ENCODE measurements around the gene TMEM150B. TPM values are rescaled to one million over a fixed set of nuclear protein-coding genes. Genes with fewer than 3 reads are reported as not detected.

The TMEM150B gene
- total RNA-seq, 2 experiments from 2014 or later, result not detected

- ChIA-PET CTCF (interaction anchor here (0.8 to 1.5 kb wide), 3 partner anchors 13 to 212 kb away, joined by 3 to 5 read pairs (median 5); partner anchors contain the start of gene KMT5C), POLR2A (no interaction called here)
- intact Hi-C loops (cut with micrococcal nuclease), result no loop called here
- H3K4me3 Mint-ChIP-seq, result peak overlapping the region; percentile 16
- no peak for DNase-seq
- no peaks in the 10 kb centered on the region for H3K9me3 Mint-ChIP-seq
- no peak overlapping the region for H3K27ac Mint-ChIP-seq
- H3K27me3 Mint-ChIP-seq, result peaks cover 45% of the 10 kb centered on the region
- H3K4me1 Mint-ChIP-seq (ENCODE audit: low read depth), result peaks cover 13% of the 10 kb centered on the region
- no peaks in the 10 kb centered on the region for H3K36me3 Mint-ChIP-seq
Measured at GRCh38 chr19:55352549-55353145, 27.5 kb upstream of the TMEM150B start.

GRCh38 chr19:55352040-55352439 is 26.9 kb upstream of the TMEM150B start:
- intact Hi-C loops (cut with micrococcal nuclease), result no loop called here
- H3K36me3 Mint-ChIP-seq, result no peaks in the 10 kb centered on the region
- POLR2A ChIA-PET, result no interaction called here
- CTCF ChIA-PET, result interaction anchor here (0.8 to 1.5 kb wide), 3 partner anchors 13 to 211 kb away, joined by 3 to 5 read pairs (median 5); partner anchors contain the start of gene KMT5C
- H3K27me3 Mint-ChIP-seq, result peaks cover 41% of the 10 kb centered on the region
- no peak overlapping the region for H3K4me3 Mint-ChIP-seq
- no peaks in the 10 kb centered on the region for H3K9me3 Mint-ChIP-seq
- peaks cover 13% of the 10 kb centered on the region for H3K4me1 Mint-ChIP-seq (ENCODE audit: low read depth)
- no peak for DNase-seq
- no peak overlapping the region for H3K27ac Mint-ChIP-seq

- Mint-ChIP-seq H3K27me3 (peaks cover 38% of the 10 kb centered on the region), H3K4me3 (no peak overlapping the region), H3K9me3 (no peaks in the 10 kb centered on the region), H3K27ac (no peak overlapping the region), H3K4me1 (ENCODE audit: low read depth) (peaks cover 13% of the 10 kb centered on the region), H3K36me3 (peaks cover under 1% of the 10 kb centered on the region)
- ChIA-PET CTCF (no interaction called here), POLR2A (no interaction called here)
- intact Hi-C loops (cut with micrococcal nuclease), result no loop called here
- no peak for DNase-seq
Measured at GRCh38 chr19:55350620-55351315, 25.6 kb upstream of the TMEM150B start.

- DNase-seq, result no peak
- CTCF ChIA-PET, result interaction anchor here (1.2 to 1.7 kb wide), 3 partner anchors 9 to 56 kb away, joined by 3 to 4 read pairs (median 4); partner anchors contain the start of gene KMT5C
- Mint-ChIP-seq H3K36me3 (peaks cover 10% of the 10 kb centered on the region), H3K9me3 (no peaks in the 10 kb centered on the region), H3K27ac (no peak overlapping the region), H3K4me1 (ENCODE audit: low read depth) (peaks cover 10% of the 10 kb centered on the region), H3K27me3 (peaks cover 26% of the 10 kb centered on the region), H3K4me3 (no peak overlapping the region)
- POLR2A ChIA-PET, result interaction anchor here (1.1 to 1.6 kb wide), 3 partner anchors 10 to 36 kb away, joined by 3 to 8 read pairs (median 3); partner anchors contain the start of genes KMT5C and TMEM238
- intact Hi-C loops (cut with micrococcal nuclease), result no loop called here
Measured at GRCh38 chr19:55348317-55349034, 23.3 kb upstream of the TMEM150B start.

- ChIA-PET POLR2A (no interaction called here), CTCF (interaction anchor here (0.6 to 1.2 kb wide), 2 partner anchors 12 to 46 kb away, joined by 3 read pairs; no protein-coding TSS in a partner anchor)
- intact Hi-C loops (cut with micrococcal nuclease), result no loop called here
- Mint-ChIP-seq H3K4me3 (no peak overlapping the region), H3K4me1 (ENCODE audit: low read depth) (peaks cover 1% of the 10 kb centered on the region), H3K27me3 (peaks cover 17% of the 10 kb centered on the region), H3K27ac (no peak overlapping the region), H3K9me3 (no peaks in the 10 kb centered on the region), H3K36me3 (peaks cover 12% of the 10 kb centered on the region)
- DNase-seq, result no peak
Measured at GRCh38 chr19:55347442-55348009, 22.4 kb upstream of the TMEM150B start.

- intact Hi-C loops (cut with micrococcal nuclease), result no loop called here
- H3K36me3 Mint-ChIP-seq, result peaks cover 12% of the 10 kb centered on the region
- no peaks in the 10 kb centered on the region for H3K4me1 Mint-ChIP-seq (ENCODE audit: low read depth)
- no peak overlapping the region for H3K27ac Mint-ChIP-seq
- H3K27me3 Mint-ChIP-seq, result peaks cover 10% of the 10 kb centered on the region
- H3K9me3 Mint-ChIP-seq, result no peaks in the 10 kb centered on the region
- ChIA-PET POLR2A (no interaction called here), CTCF (no interaction called here)
- DNase-seq, result no peak
- no peak overlapping the region for H3K4me3 Mint-ChIP-seq
Measured at GRCh38 chr19:55346725-55347441, 21.7 kb upstream of the TMEM150B start.

GRCh38 chr19:55345818-55346724 is 20.9 kb upstream of the TMEM150B start:
- H3K4me3 Mint-ChIP-seq, result no peak overlapping the region
- intact Hi-C loops (cut with micrococcal nuclease), result no loop called here
- peaks cover 14% of the 10 kb centered on the region for H3K36me3 Mint-ChIP-seq
- H3K27me3 Mint-ChIP-seq, result peaks cover 2% of the 10 kb centered on the region
- POLR2A ChIA-PET, result no interaction called here
- CTCF ChIA-PET, result no interaction called here
- H3K9me3 Mint-ChIP-seq, result no peaks in the 10 kb centered on the region
- peaks cover 6% of the 10 kb centered on the region for H3K4me1 Mint-ChIP-seq (ENCODE audit: low read depth)
- no peak overlapping the region for H3K27ac Mint-ChIP-seq
- no peak for DNase-seq

GRCh38 chr19:55345101-55345817 is 20.1 kb upstream of the TMEM150B start:
- H3K36me3 Mint-ChIP-seq, result peaks cover 14% of the 10 kb centered on the region
- POLR2A ChIA-PET, result no interaction called here
- intact Hi-C loops (cut with micrococcal nuclease), result no loop called here
- no peaks in the 10 kb centered on the region for H3K27me3 Mint-ChIP-seq
- no peak for DNase-seq
- H3K9me3 Mint-ChIP-seq, result no peaks in the 10 kb centered on the region
- H3K27ac Mint-ChIP-seq, result no peak overlapping the region
- peaks cover 6% of the 10 kb centered on the region for H3K4me1 Mint-ChIP-seq (ENCODE audit: low read depth)
- CTCF ChIA-PET, result no interaction called here
- no peak overlapping the region for H3K4me3 Mint-ChIP-seq

- no peak overlapping the region for H3K27ac Mint-ChIP-seq
- DNase-seq, result no peak
- H3K4me3 Mint-ChIP-seq, result no peak overlapping the region
- intact Hi-C loops (cut with micrococcal nuclease), result no loop called here
- no peaks in the 10 kb centered on the region for H3K9me3 Mint-ChIP-seq
- H3K36me3 Mint-ChIP-seq, result peaks cover 14% of the 10 kb centered on the region
- ChIA-PET CTCF (no interaction called here), POLR2A (no interaction called here)
- peaks cover 8% of the 10 kb centered on the region for H3K4me1 Mint-ChIP-seq (ENCODE audit: low read depth)
- H3K27me3 Mint-ChIP-seq, result no peaks in the 10 kb centered on the region
Measured at GRCh38 chr19:55344444-55344843, 19.3 kb upstream of the TMEM150B start.

- peaks cover 3% of the 10 kb centered on the region for H3K27me3 Mint-ChIP-seq
- peaks cover 13% of the 10 kb centered on the region for H3K4me1 Mint-ChIP-seq (ENCODE audit: low read depth)
- intact Hi-C loops (cut with micrococcal nuclease), result no loop called here
- no peak for DNase-seq
- ChIA-PET POLR2A (interaction anchor here (1.3 kb wide), 1 partner anchor 41 kb away, joined by 3 read pairs; no protein-coding TSS in a partner anchor), CTCF (no interaction called here)
- no peaks in the 10 kb centered on the region for H3K9me3 Mint-ChIP-seq
- peaks cover 14% of the 10 kb centered on the region for H3K36me3 Mint-ChIP-seq
- no peak overlapping the region for H3K27ac Mint-ChIP-seq
- peak overlapping the region; percentile 66 for H3K4me3 Mint-ChIP-seq
Measured at GRCh38 chr19:55341595-55342531, 16.7 kb upstream of the TMEM150B start.
